ENCODE results near the gene PAXX. TPM values are rescaled to one million over a fixed set of nuclear protein-coding genes. Genes with fewer than 3 reads are reported as not detected.

Gene PAXX
- total RNA-seq, 2 experiments from 2014 or later, result 80.6 to 85.2 TPM

DNA sequence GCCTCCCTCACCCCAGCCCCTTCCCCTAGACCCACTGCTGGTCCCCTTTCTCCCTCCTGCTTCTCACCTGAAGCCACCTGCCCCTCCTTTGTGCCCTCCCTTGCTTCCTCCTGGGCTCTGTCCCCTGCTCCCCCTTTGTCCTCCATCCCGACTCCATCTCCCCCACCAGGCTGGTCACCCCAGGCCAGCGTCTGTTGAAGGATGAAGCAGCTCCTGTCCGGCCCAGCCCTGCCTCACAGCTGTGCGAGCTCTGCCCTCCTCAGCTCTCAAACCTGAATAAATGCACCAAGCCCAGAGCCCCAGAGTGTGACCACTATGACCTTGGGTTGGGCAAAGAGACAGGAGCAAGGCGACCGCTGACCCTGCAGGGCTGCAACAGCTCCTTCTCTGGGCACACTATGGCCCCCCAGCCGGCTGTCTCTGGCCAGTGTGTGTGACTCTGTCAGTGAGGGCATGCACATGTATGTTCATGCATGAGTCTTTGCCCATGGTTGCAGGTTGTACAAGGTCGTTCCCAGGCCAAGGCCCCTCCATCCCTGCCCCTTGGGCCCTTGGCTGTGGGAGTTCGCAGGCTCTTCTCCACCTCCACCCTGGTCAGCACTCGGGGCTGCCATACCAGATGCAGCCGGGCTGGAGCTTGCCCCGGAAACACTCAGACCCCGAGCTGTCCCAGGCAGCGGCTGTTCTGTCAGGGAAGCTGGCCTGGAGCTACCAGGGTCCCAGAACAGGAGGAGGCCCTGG lies 36.9 kb upstream of the PAXX start:
- ChIA-PET POLR2A (no interaction called here), CTCF (no interaction called here)
- Mint-ChIP-seq H3K9me3 (ENCODE audit: insufficient read depth) (no peaks in the 10 kb centered on the region), H3K27me3 (ENCODE audit: low read depth) (no peaks in the 10 kb centered on the region), H3K4me1 (ENCODE audit: low read depth) (peaks cover 18% of the 10 kb centered on the region), H3K4me3 (no peak overlapping the region), H3K36me3 (ENCODE audit: low read depth) (no peaks in the 10 kb centered on the region), H3K27ac (no peak overlapping the region)
- no peak for DNase-seq
- ATAC-seq, result no peak

DNA sequence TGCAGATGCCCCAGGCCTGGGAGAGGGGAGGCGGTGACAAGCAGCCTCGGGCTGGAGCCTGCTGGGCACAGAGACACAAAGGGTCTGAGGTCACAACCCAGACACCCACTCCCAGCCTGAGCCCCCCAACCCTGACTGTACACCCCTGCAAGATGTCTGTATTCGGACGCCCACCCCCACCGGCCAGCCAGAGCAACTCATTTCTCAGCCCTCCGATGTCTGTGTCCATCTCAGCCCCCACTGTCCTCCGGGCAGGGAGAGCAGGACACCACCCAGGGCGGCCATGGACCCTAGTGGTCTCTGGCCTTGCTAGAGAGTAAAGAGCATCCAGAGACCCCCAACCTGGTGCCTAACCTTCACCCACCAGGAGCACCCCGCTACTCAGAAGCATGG lies 36.3 kb upstream of the PAXX start:
- Mint-ChIP-seq H3K36me3 (ENCODE audit: low read depth) (no peaks in the 10 kb centered on the region), H3K4me3 (no peak overlapping the region), H3K27me3 (ENCODE audit: low read depth) (no peaks in the 10 kb centered on the region), H3K4me1 (ENCODE audit: low read depth) (peaks cover 21% of the 10 kb centered on the region), H3K9me3 (ENCODE audit: insufficient read depth) (no peaks in the 10 kb centered on the region), H3K27ac (no peak overlapping the region)
- no peak for ATAC-seq
- ChIA-PET POLR2A (no interaction called here), CTCF (no interaction called here)
- DNase-seq, result no peak

DNA sequence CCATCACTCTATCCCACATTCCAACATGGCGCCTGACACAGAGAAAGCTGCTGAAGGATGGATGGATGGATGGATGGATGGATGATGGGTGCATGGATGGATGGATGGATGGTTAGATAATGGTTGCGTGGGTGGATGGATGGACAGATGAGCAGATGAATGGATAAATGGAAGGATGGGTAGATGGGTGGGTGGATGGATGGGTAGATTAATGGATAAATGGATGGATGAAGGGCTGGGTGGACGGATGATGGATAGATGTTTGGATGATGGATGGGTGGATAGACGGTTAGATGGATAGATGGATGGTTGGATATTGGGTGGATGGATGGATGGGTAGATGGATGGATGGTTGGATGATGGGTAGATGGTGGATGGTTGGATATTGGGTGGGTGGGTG lies 35.6 kb upstream of the PAXX start:
- H3K27me3 Mint-ChIP-seq (ENCODE audit: low read depth), result no peaks in the 10 kb centered on the region
- H3K9me3 Mint-ChIP-seq (ENCODE audit: insufficient read depth), result no peaks in the 10 kb centered on the region
- no peak for ATAC-seq

DNA sequence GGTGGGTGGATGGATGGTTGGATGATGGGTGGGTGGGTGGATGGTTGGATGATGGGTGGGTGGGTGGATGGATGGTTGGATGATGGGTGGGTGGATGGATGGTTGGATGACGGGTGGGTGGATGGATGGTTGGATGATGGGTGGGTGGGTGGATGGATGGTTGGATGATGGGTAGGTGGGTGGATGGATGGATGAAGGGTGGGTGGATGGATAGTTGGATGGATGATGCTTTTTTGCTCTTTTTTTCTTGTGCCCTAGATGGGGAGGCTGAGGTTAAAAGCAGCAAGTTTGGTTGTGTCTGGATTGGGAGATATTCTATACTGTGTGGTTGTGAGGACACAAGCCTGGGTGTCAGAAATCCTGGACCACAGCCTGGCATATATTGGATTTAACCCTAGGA lies 34.8 kb upstream of the PAXX start:
- Mint-ChIP-seq H3K36me3 (ENCODE audit: low read depth) (no peaks in the 10 kb centered on the region), H3K27ac (no peak overlapping the region), H3K27me3 (ENCODE audit: low read depth) (no peaks in the 10 kb centered on the region), H3K9me3 (ENCODE audit: insufficient read depth) (no peaks in the 10 kb centered on the region), H3K4me1 (ENCODE audit: low read depth) (peaks cover 25% of the 10 kb centered on the region), H3K4me3 (no peak overlapping the region)
- ATAC-seq (no peak), DNase-seq (no peak)
- CTCF ChIA-PET, result no interaction called here
- POLR2A ChIA-PET, result no interaction called here

More for the DNA sequence above, 35.6 kb upstream of the PAXX start:
- no peak overlapping the region for H3K4me3 Mint-ChIP-seq
- no peak for DNase-seq
- ChIA-PET POLR2A (no interaction called here), CTCF (no interaction called here)
- peaks cover 22% of the 10 kb centered on the region for H3K4me1 Mint-ChIP-seq (ENCODE audit: low read depth)
- H3K27ac Mint-ChIP-seq, result no peak overlapping the region
- H3K36me3 Mint-ChIP-seq (ENCODE audit: low read depth), result no peaks in the 10 kb centered on the region

DNA sequence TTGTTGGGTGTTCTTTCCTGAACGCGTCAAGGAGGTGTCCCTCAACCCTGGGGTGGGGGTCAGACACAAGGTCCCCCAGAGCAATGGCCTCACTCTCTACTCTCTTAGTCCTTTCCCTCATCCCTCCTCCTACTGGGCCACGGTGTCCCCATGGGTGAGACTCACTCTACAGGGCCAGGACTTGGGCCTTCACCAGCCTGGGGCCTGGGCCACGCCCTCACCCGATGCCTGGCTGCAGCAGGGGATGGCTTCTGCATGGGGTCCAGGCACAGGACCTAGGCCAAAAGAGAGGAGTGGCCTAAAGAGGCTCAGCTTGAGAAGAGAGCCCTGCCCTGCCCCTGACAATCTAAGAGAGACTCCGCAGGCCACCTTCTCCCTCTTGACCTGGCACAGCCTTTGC lies 34.3 kb upstream of the PAXX start:
- ATAC-seq, result no peak
- CTCF ChIA-PET, result no interaction called here
- Mint-ChIP-seq H3K27me3 (ENCODE audit: low read depth) (no peaks in the 10 kb centered on the region), H3K36me3 (ENCODE audit: low read depth) (no peaks in the 10 kb centered on the region), H3K4me1 (ENCODE audit: low read depth) (peaks cover 29% of the 10 kb centered on the region), H3K9me3 (ENCODE audit: insufficient read depth) (no peaks in the 10 kb centered on the region), H3K4me3 (no peak overlapping the region), H3K27ac (peak overlapping the region; percentile 30)
- DNase-seq, result no peak
- POLR2A ChIA-PET, result no interaction called here

DNA sequence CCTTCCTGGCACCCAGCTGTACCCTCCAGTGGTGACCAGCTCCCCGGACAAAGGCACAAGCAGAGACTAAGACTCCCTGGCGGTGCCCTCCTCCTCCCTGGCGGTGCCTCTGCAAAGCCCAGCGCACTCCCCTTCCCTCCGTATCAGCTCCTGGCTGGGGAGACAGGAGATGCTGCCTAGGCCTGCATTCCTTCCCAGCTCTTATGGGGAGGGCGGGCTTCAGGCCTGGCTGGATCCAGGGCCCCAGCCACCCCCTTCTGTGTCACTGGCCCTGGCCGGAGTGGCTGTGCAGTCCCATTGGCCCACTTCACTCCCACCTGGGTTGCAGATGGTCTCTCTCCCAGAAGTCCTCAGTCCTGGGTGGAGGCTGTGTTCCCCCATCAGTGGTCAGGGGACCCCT lies 33.7 kb upstream of the PAXX start:
- Mint-ChIP-seq H3K27me3 (ENCODE audit: low read depth) (no peaks in the 10 kb centered on the region), H3K4me3 (no peak overlapping the region), H3K27ac (no peak overlapping the region), H3K4me1 (ENCODE audit: low read depth) (peaks cover 35% of the 10 kb centered on the region), H3K9me3 (ENCODE audit: insufficient read depth) (no peaks in the 10 kb centered on the region), H3K36me3 (ENCODE audit: low read depth) (no peaks in the 10 kb centered on the region)
- ATAC-seq (no peak), DNase-seq (no peak)
- ChIA-PET POLR2A (no interaction called here), CTCF (no interaction called here)

DNA sequence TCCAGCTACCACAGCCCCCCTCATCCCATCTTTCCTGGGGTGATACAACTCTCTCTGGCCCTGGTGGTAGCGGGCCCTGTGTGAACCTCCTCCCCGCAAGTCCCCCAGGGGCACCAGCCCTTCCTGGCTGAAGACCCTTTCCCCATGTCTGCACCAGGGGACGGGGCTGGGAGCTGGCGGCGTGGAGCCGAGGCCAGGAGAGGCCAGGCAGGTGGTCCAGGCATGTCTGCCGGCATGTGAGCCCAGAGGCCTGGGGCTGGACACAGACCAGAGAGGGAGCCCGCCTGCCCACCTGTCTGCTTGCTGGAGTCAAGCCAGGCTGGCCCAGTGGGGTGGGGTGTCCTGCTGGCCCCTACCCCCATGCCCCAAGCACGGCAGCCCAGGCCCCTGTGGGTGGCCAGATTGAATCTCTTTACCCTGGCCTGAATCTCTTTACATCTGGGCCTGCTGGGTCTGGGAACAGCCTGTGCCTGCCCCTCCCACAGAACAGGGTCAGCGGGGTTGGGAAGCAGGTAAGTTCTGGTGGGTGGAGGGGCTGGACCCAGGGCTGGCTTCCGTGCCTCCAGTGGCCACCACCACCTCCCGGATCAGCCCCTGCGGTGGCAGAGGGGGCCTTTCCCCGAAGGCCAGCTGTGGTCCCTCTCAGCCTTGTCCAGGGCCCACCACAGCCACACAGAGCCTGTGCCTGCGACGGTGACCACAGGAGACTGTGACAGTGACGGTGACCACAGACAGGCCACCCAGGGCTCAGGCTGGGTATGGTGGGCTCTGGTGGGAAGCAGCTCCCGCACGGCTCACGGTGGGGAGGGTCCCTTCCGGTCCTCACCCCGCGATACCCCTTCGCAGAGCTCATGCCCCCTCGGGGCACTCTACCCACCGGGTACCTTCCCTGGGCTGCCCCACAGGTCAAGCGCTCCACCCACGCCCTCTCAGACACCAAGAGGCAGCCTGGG lies 33.0 kb upstream of the PAXX start:
- H3K27me3 Mint-ChIP-seq (ENCODE audit: low read depth), result no peaks in the 10 kb centered on the region
- peak overlapping the region; percentile 34 for H3K27ac Mint-ChIP-seq
- ATAC-seq, result no peak
- DNase-seq, result no peak
- H3K4me3 Mint-ChIP-seq, result no peak overlapping the region
- H3K36me3 Mint-ChIP-seq (ENCODE audit: low read depth), result no peaks in the 10 kb centered on the region
- ChIA-PET POLR2A (interaction anchor here (0.6 to 0.9 kb wide), 2 partner anchors 12 to 71 kb away, joined by 3 read pairs; no protein-coding TSS in a partner anchor), CTCF (interaction anchor here (1.4 to 1.5 kb wide), 2 partner anchors 11 to 76 kb away, joined by 4 read pairs; no protein-coding TSS in a partner anchor)
- H3K9me3 Mint-ChIP-seq (ENCODE audit: insufficient read depth), result no peaks in the 10 kb centered on the region
- H3K4me1 Mint-ChIP-seq (ENCODE audit: low read depth), result peaks cover 36% of the 10 kb centered on the region

DNA sequence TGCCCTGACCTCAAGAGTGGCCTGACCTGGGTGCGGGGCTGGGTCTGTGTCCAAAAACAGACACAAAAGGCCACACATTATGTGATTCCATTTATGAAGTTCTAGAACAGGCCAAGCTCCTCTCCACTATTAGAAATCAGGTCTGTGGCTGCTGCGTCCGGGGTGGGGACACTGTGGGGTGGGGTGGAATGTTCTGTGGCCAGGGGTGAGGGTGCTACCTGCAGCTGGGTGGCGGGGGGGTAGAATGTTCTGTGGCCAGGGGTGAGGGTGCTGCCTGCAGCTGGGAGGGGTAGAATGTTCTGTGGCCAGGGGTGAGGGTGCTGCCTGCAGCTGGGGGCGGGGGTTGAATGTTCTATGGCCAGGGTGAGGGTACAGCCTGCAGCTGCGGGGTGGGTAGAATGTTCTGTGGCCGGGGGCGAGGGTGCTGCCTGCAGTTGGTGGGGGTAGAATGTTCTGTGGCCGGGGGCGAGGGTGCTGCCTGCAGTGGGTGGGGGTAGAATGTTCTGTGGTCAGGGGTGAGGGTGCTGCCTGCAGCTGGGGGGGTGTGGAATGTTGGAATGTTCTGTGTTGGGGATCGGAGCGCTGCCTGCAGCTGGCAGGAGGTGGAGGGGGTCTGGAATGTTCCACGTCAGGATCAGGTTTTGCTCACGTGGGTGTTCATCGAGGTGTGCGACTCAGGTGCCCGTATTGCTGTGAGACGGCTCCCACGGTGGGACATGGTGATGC lies 31.8 kb upstream of the PAXX start:
- peak overlapping the region; percentile 89 for H3K27ac Mint-ChIP-seq

DNA sequence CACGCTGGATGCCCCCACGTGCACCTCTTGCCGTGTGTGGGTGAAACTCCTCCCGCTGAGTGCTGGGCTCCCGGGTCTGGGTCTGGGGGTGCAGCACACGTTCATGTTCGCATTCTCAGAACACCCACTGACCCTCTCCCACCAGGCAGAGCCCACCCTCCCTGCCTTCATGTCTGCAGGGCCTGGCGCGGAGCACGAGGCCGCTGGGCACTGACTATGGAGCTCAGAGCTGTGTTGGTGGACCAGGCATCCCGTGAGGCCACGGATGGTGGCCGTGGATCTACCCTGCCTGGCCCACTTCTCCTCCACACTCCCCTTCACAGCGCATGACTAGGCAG lies 31.3 kb upstream of the PAXX start:
- no peak for ATAC-seq
- no peaks in the 10 kb centered on the region for H3K9me3 Mint-ChIP-seq (ENCODE audit: insufficient read depth)
- POLR2A ChIA-PET, result no interaction called here
- no peak overlapping the region for H3K4me3 Mint-ChIP-seq
- CTCF ChIA-PET, result interaction anchor here (1.2 kb wide), 1 partner anchor 74 kb away, joined by 4 read pairs; no protein-coding TSS in a partner anchor
- no peaks in the 10 kb centered on the region for H3K27me3 Mint-ChIP-seq (ENCODE audit: low read depth)
- no peak for DNase-seq
- H3K27ac Mint-ChIP-seq, result no peak overlapping the region
- H3K4me1 Mint-ChIP-seq (ENCODE audit: low read depth), result peaks cover 52% of the 10 kb centered on the region
- no peaks in the 10 kb centered on the region for H3K36me3 Mint-ChIP-seq (ENCODE audit: low read depth)

More for the DNA sequence above, 31.8 kb upstream of the PAXX start:
- H3K27me3 Mint-ChIP-seq (ENCODE audit: low read depth), result no peaks in the 10 kb centered on the region
- ChIA-PET POLR2A (interaction anchor here (0.6 to 0.9 kb wide), 2 partner anchors 11 to 69 kb away, joined by 3 read pairs; no protein-coding TSS in a partner anchor), CTCF (interaction anchor here (1.4 to 1.5 kb wide), 2 partner anchors 12 to 75 kb away, joined by 4 read pairs; no protein-coding TSS in a partner anchor)
- peak; percentile 44 for ATAC-seq
- peak overlapping the region; percentile 31 for H3K4me3 Mint-ChIP-seq
- H3K36me3 Mint-ChIP-seq (ENCODE audit: low read depth), result no peaks in the 10 kb centered on the region
- peak; percentile 63 for DNase-seq
- H3K4me1 Mint-ChIP-seq (ENCODE audit: low read depth), result peaks cover 46% of the 10 kb centered on the region
- H3K9me3 Mint-ChIP-seq (ENCODE audit: insufficient read depth), result no peaks in the 10 kb centered on the region

DNA sequence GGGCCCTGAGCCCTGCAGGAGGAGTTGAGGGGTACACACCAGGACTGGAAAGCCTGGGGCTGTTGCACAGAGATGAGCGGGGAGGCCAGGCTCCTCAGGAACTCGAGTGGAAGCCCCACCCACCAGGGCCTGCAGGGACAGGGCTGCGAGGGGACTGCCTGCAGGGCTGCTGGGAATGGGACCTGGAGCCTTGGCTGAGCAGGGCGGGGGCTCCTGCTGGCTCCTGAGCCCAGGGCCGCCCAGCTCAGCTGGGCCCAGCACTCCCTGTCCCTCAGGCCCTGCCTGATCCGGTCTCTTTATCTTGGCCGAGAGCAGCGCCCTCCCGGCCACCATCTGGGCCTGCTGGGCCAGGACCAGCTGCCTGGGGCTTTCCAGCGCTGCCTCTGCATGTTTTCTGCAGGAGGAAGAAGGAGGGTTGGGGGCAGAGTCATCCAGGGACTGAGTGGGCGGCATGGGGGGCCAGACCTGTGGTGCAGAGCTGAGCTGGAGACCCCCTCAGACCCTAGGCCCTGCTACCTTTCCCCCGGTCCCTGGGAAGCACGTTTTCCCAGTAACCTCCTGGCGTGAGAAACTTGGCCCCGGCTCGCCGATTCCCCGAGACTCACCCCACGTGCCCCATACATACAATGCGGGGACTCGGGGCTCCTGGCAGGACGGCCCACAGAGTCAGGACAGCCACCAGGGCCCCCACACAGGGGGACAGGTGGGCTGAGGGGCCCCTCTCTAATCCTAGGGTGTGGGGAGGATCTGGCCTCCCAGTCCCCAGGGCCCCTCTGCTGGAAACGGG lies 30.8 kb upstream of the PAXX start:
- ChIA-PET POLR2A (no interaction called here), CTCF (interaction anchor here (1.2 kb wide), 2 partner anchors 14 to 74 kb away, joined by 3 to 4 read pairs; no protein-coding TSS in a partner anchor)
- peaks cover 57% of the 10 kb centered on the region for H3K4me1 Mint-ChIP-seq (ENCODE audit: low read depth)
- H3K36me3 Mint-ChIP-seq (ENCODE audit: low read depth), result no peaks in the 10 kb centered on the region
- H3K27ac Mint-ChIP-seq, result no peak overlapping the region
- DNase-seq (no peak), ATAC-seq (no peak)
- no peak overlapping the region for H3K4me3 Mint-ChIP-seq
- no peaks in the 10 kb centered on the region for H3K9me3 Mint-ChIP-seq (ENCODE audit: insufficient read depth)
- H3K27me3 Mint-ChIP-seq (ENCODE audit: low read depth), result no peaks in the 10 kb centered on the region

DNA sequence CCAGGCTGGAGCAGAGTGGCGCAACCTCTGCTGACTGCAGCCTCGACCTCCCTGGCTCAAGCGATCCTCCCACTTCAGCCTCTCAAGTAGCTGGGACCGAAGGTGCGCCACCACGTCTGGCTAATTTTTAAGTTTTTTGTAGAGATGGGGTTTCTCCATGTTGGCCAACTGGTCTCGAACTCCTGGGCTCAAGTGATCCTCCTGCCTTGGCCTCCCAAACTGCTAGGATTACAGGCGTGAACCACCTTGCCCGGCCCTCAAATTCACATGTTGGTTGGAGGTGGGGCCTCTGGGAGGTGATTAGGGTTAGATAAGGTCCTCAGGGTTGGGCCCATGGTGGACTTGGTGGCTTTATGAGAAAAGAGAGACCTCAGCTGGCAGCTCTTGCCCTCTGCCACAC lies 30.1 kb upstream of the PAXX start:
- H3K4me3 Mint-ChIP-seq, result no peak overlapping the region
- no peaks in the 10 kb centered on the region for H3K27me3 Mint-ChIP-seq (ENCODE audit: low read depth)
- H3K27ac Mint-ChIP-seq, result no peak overlapping the region
- DNase-seq, result no peak
- no peaks in the 10 kb centered on the region for H3K9me3 Mint-ChIP-seq (ENCODE audit: insufficient read depth)
- CTCF ChIA-PET, result interaction anchor here (1.2 kb wide), 2 partner anchors 13 to 73 kb away, joined by 3 to 4 read pairs; no protein-coding TSS in a partner anchor
- no peak for ATAC-seq
- no peaks in the 10 kb centered on the region for H3K36me3 Mint-ChIP-seq (ENCODE audit: low read depth)
- POLR2A ChIA-PET, result interaction anchor here (0.6 kb wide), 1 partner anchor 52 kb away, joined by 3 read pairs; no protein-coding TSS in a partner anchor
- H3K4me1 Mint-ChIP-seq (ENCODE audit: low read depth), result peaks cover 59% of the 10 kb centered on the region

Data from activated CD8-positive, alpha-beta T cell treated with anti-CD3 and anti-CD28 coated beads, Interleukin-2, amount 10 ng/mL, durations not matched to agents 7 days and 5 days (primary cell).